ENCODE measurements around the gene AKAP14. TPM values are rescaled to one million over a fixed set of nuclear protein-coding genes. Genes with fewer than 3 reads are reported as not detected.
A peak's percentile ranks its signal among the peaks of the same experiment; 100 is the strongest.
"Not testable (repeated sequence)": the region's sequence is repeated elsewhere in the genome, so short reads cannot be mapped to it uniquely, and the experiment has no call there.

The AKAP14 gene
- total RNA-seq = not detected in 2 replicates

DNA sequence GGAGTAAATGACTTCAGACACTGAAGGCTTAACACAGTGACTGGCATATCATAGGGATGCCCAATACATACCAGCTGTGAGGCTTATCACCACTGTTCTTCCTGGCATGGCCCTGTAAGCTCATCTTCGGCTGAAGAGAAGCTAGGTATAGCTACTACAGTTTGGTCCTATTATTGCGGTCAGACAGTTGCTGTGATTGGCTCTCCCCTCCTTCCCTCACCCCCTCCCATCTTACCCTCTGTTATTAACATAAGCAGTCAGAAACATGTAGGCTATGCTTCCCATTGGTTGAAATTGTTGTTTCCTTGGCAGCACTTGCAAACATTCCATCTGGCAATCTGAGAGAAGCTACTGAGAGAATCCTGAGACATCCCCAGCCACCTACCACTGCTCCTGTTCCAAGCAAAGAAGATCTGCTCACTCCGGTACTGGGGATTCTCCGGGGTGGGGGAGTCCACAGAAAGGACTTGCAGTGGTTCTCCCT, at the start of gene AKAP14:
TSS of gene AKAP14 (plus strand) at position 51 of the 484 bp plus-strand sequence. CDS start 7,331 bp downstream, outside the sequence.
- no peak for DNase-seq (ENCODE audit: low read depth, low spot score)

- DNase-seq (ENCODE audit: low read depth, low spot score) = peak; percentile 90
Measured at GRCh38 chrX:119852382-119853353, 43.0 kb upstream of the AKAP14 start, which contains the start of gene UPF3B. TSS of gene UPF3B (minus strand) at chrX:119852963. CDS start at chrX:119852928, 35 bp downstream.

GRCh38 chrX:119853444-119853843, 42.2 kb upstream of the AKAP14 start:
- no peak for DNase-seq (ENCODE audit: low read depth, low spot score)

GRCh38 chrX:119870626-119871131, 25.0 kb upstream of the AKAP14 start:
- DNase-seq (ENCODE audit: low read depth, low spot score) = no peak

- DNase-seq (ENCODE audit: low read depth, low spot score) = no peak
Measured at GRCh38 chrX:119871245-119871598, 24.5 kb upstream of the AKAP14 start.

- DNase-seq (ENCODE audit: low read depth, low spot score) = no peak
Measured at GRCh38 chrX:119871599-119872395, 23.9 kb upstream of the AKAP14 start, which contains the start of the genes NDUFA1 and RNF113A. TSS of gene NDUFA1 (plus strand) at chrX:119871832. CDS start at chrX:119871912, 80 bp downstream. TSS of gene RNF113A (minus strand) at chrX:119871733. CDS start at chrX:119871613, 120 bp downstream.

- no peak for DNase-seq (ENCODE audit: low read depth, low spot score)
Measured at GRCh38 chrX:119878740-119879139, 17.0 kb upstream of the AKAP14 start.

DNA sequence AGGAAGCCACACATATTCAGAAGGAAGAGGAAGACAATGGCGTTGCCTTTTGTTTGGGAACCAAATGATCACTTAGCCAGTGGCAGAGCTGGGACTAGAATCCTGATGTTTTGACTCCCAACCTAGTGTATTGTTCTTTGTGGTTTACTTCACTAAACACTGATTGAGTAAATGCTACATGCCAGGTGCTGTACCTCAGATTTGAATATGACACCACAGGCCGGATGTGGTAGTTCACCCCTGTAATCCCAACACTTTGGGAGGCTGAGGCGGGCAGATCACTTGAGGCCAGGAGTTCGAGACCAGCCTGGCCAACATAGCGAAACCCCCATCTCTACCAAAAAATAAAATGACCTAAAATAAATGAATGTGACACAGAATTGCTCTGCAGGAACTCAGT, 15.6 kb upstream of the AKAP14 start:
- DNase-seq (ENCODE audit: low read depth, low spot score) = no peak

- DNase-seq (ENCODE audit: low read depth, low spot score) = peak; percentile 17
Measured at GRCh38 chrX:119880552-119881437, 14.9 kb upstream of the AKAP14 start.

DNA sequence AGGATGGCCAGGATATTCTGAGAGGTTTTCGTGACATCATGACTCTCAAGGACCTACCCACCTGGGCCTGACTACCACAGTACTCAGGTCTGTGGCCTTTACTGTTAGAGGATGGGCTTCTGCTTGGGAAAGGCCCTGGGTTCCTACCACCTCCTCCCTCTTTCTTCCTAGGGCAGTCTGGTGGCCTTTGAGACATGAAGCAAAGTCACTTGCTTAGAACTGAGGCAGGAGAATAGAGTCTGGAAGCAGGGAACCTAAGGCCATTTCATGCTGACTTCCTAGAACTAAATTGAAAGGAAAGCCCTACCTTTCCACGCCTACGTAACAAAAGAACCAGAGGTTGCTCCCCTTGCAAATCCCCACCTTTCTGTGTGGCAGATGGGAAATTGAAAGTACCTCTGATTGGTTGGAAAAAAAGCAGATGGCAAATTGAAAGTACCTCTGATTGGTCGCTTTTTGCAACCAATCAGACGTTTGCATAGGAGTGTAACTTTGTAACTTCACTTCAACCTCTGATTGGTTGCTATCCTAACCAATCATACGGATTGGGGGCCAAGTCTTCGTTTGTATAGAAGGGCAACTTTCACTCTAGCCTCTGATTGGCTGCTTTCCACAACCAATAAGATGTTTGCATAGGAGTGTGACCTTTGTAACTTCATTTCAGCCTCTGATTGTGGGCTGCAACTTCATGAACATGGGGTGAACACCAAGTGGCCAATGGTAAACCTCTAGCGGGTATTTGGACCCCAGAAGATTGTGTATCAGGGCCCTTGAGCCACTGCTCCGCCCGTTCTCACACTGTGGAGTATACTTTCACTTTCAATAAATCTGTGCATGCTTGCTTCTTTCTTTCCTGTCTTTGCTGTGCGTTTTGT, 9.9 kb upstream of the AKAP14 start:
- no peak for DNase-seq (ENCODE audit: low read depth, low spot score)

GRCh38 chrX:119887721-119888425, 7.8 kb upstream of the AKAP14 start:
- DNase-seq (ENCODE audit: low read depth, low spot score) = no peak

- DNase-seq (ENCODE audit: low read depth, low spot score) = not testable (repeated sequence)
Measured at GRCh38 chrX:119890626-119891025, 5.1 kb upstream of the AKAP14 start.

DNA sequence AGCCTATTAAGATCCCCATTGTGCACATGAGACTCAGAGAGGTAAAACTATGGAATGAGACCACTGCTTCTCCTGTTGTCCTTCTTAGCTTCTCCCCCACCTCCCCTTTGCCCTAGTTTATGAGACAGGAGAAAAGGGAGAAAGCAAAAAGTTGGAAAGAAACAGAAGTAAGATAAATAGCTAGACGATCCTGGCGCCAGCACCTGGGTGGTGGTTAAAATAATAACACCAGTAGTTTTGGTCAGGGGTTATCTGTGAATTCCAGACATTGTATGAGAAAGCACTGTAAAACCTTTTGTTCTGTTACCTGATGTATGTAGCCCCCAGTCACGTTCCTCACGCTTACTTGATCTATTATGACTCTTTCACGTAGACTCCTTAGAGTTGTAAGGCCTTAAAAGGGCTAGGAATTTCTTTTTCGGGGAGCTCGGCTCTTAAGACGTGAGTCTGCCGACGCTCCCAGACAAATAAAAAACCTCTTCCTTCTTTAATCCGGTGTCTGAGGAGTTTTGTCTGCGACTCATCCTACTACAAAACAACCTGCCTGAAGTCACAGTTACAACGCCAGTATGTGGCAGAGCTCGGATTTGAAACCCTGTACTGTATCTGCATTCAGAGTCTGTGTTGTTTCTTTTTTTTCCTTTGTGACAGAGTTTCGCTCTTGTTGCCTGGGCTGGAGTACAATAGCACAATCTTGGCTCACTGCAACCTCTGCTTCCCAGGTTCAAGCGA, 3.6 kb upstream of the AKAP14 start:
- DNase-seq (ENCODE audit: low read depth, low spot score) = not testable (repeated sequence)

GRCh38 chrX:119899125-119899524, 3.4 kb downstream of the AKAP14 start:
- no peak for DNase-seq (ENCODE audit: low read depth, low spot score)

DNA sequence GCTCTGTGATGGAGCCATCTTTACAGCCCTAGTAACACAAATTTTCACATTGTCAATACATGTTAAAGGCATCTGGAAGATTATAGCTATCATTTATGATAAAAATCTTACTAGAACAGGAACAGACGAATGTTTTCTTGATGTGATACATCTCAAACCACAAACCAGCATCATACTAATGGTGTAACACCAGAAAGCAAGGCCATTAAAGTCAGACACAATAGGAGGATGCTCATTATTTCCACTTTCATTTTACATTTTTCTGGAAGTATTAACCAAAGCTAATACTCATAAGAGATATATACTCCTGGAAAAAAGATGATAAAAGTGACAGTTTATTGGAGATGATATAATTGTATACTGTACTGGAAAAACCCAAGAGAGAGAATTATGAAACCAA, 5.3 kb downstream of the AKAP14 start:
- no peak for DNase-seq (ENCODE audit: low read depth, low spot score)

DNA sequence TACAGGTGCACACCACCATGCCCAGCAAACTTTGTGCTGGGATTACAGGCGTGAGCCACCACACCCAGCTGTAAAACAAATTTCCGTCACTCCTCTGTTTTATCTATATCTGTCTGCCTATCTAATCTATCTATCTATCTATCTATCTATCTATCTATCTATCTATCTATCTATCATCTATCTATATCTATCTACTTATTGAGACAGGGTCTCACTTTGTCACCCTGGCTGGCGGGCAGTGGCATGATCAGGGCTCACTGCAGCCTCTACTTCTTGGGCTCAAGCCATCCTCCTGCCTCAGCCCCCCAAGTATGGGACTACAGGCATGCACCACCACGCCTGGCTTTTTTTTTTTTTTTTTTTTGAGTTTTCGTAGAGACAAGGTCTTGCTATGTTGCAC, 20.6 kb downstream of the AKAP14 start:
- no peak for DNase-seq (ENCODE audit: low read depth, low spot score)

- DNase-seq (ENCODE audit: low read depth, low spot score) = no peak
Measured at GRCh38 chrX:119917877-119918276, 22.2 kb downstream of the AKAP14 start.
